K562 (cell line): ENCODE measurements around the gene CCDC136. TPM values are rescaled to one million over a fixed set of nuclear protein-coding genes. Genes with fewer than 3 reads are reported as not detected.

Source experiments
- ARHGAP35 ChIP-seq: fragments of 450-650 bp; IDR thresholded peaks from 2 replicates; pipeline ENCODE4 v1.6.1; 2018; ENCODE audit not compliant: partially characterized antibody
- ERF ChIP-seq: fragments of 450-650 bp; formaldehyde crosslinking; IDR thresholded peaks from 2 replicates; pipeline ENCODE4 v1.4.0; 2020; ENCODE audit warnings: mild to moderate bottlenecking, mixed read lengths
- FOXA3 ChIP-seq, 2 experiments: fragments of 450-650 bp in 1 of 2; sonication (generic) in 1 of 2; formaldehyde crosslinking; IDR thresholded peaks in 1 of 2; conservative IDR thresholded peaks in 1 of 2; 2 replicates each; pipeline versions ENCODE4 v1.4.0 to v1.8.0; 2020 to 2022; ENCODE audit warnings: mild to moderate bottlenecking in 2 of 2, missing genetic modification reagents in 1 of 2
- HDAC6 ChIP-seq: IDR thresholded peaks from 2 replicates; pipeline ENCODE4 v1.6.1; 2012; ENCODE audit warnings: low read depth, mild to moderate bottlenecking, control low read depth, inconsistent platforms, low read length, moderate library complexity
- HMGXB4 ChIP-seq: sonication (generic); formaldehyde crosslinking; IDR thresholded peaks from 2 replicates; pipeline ENCODE4 v1.8.1; 2023; ENCODE audit warnings: mild to moderate bottlenecking, missing genetic modification reagents
- SUPT5H ChIP-seq: fragments of 450-650 bp; IDR thresholded peaks from 2 replicates; pipeline ENCODE4 v1.6.1; 2016
- TARDBP ChIP-seq: fragments of 450-650 bp; IDR thresholded peaks from 2 replicates; pipeline ENCODE4 v1.6.1; 2016
- YY1 ChIP-seq, 3 experiments: IDR thresholded peaks; 2 replicates each; pipeline ENCODE4 v1.6.1; 2011; ENCODE audit warnings: low read length in 2 of 3, mild to moderate bottlenecking in 2 of 3, moderate library complexity in 2 of 3, borderline replicate concordance in 1 of 3, control low read depth in 1 of 3, low read depth in 1 of 3; ENCODE audit not compliant: insufficient read depth in 3 of 3, insufficient replicate concordance in 2 of 3, control insufficient read depth in 1 of 3, insufficient read length in 1 of 3; ENCODE audit errors: extremely low read depth in 1 of 3
- ZNF134 ChIP-seq: fragments of 250-450 bp; sonication (Bioruptor Pico); conservative IDR thresholded peaks from 2 replicates; pipeline ENCODE4 v1.4.0; 2020
- ZNF282 ChIP-seq: sonication (generic); formaldehyde crosslinking; IDR thresholded peaks from 2 replicates; pipeline ENCODE4 v1.8.1; 2023; ENCODE audit warnings: missing genetic modification reagents
- ZNF589 ChIP-seq: fragments of 200-800 bp; sonication (Bioruptor generic); IDR thresholded peaks from 2 replicates; pipeline ENCODE4 v1.6.1; 2016; ENCODE audit warnings: low read depth, missing genetic modification characterization, missing compliant biosample characterization
- ZNF696 ChIP-seq: fragments of 250-450 bp; sonication (Bioruptor Pico); conservative IDR thresholded peaks from 2 replicates; pipeline ENCODE4 v1.4.0; 2020; ENCODE audit warnings: mild to moderate bottlenecking, moderate library complexity
- ZSCAN32 ChIP-seq: fragments of 450-650 bp; formaldehyde crosslinking; IDR thresholded peaks from 2 replicates; pipeline ENCODE4 v1.4.0; 2020; ENCODE audit warnings: mild to moderate bottlenecking, moderate library complexity
- polyA plus RNA-seq, 8 experiments: library from polyadenylated mRNA; depleted of rRNA in 4 of 8; stranded (reverse) in 5 of 8; unstranded in 3 of 8; fragments of >200 nt; fragmentation: Nextera tagmentation in 2 of 8; fragmentation: Illumina TruSeq in 1 of 8; extraction: Ambion mirVana in 2 of 8; extraction: Trizol in 1 of 8; gene quantifications; 2 replicates each; pipeline versions ENCODE4 v1.2.1 to v1.2.3, GENCODE V29; 2011 to 2014; ENCODE audit warnings: inconsistent platforms in 1 of 8, missing spikeins in 1 of 8
- total RNA-seq, 7 experiments: library from RNA; depleted of rRNA in 6 of 7; stranded (reverse); fragments of >200 nt in 6 of 7; fragmentation: Illumina TruSeq in 2 of 7; extraction: Trizol in 2 of 7; gene quantifications; 2 replicates each; pipeline versions ENCODE4 v1.2.1 to v1.2.3, GENCODE V29; 2011 to 2021; ENCODE audit warnings: low replicate concordance in 1 of 7
- TF ChIP-seq, protein P1 (sequence below): fragments of 200-800 bp; sonication (Bioruptor generic); IDR thresholded peaks from 2 replicates; pipeline ENCODE4 v1.6.1; 2017; ENCODE audit warnings: missing genetic modification characterization, missing compliant biosample characterization
- TF ChIP-seq, protein P2 (sequence below): fragments of 450-650 bp; IDR thresholded peaks from 2 replicates; pipeline ENCODE4 v1.6.1; 2016; ENCODE audit warnings: missing biosample characterization, missing genetic modification characterization
- TF ChIP-seq, protein P3 (sequence below): IDR thresholded peaks from 2 replicates; pipeline ENCODE4 v1.6.1; 2011; ENCODE audit not compliant: insufficient read length; ENCODE audit errors: extremely low read depth
- TF ChIP-seq, protein P4 (sequence below): sonication (generic); formaldehyde crosslinking; IDR thresholded peaks from 2 replicates; pipeline ENCODE4 v1.8.1; 2023; ENCODE audit warnings: mild to moderate bottlenecking, missing genetic modification reagents, moderate library complexity
- TF ChIP-seq, protein P5 (sequence below): fragments of 450-650 bp; IDR thresholded peaks from 2 replicates; pipeline ENCODE4 v1.6.1; 2014; ENCODE audit warnings: low read depth, mild to moderate bottlenecking, moderate library complexity, borderline replicate concordance

CCDC136 gene
- total and polyA plus RNA-seq, 9 of the 15 experiments (the other 6 are each of a cell fraction or from before 2014, with no cell fraction given), result 2.4 to 40.8 (median 26.5) TPM

DNA sequence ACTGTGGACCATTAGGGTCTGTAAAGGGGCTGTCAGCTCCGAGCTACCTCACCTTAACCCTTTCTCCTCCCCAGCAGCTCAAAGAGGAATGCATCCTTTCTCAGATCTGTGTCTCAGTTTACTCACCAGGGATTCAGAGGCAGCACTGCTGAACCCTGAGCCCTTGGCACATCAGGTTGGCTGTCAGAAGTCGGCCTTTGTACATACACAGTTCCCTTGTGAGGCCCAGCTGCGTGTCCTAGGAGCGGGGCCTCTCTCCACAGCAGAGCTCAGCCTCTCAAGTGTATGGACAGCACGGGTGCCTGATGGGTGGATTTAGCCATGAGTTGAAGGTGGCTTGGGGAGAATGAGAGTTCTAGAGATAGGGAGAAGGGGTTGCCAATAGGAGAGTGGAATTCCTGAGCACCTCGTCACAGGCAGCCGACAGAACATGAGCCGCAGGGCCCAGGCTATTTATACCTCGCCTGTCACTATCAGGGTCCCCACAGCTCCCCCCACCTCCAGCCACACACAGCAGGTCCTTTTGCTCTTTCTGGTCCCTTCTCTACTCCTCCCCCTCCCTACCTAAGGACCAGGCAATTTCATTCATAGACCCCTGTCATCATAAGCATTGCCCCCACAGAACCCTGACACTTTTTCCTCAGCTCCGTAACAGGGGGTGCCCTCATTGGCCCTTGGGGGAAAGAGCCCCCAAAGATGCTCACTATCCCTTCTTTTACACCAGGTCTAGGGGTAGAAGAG, 36.4 kb downstream of the CCDC136 start (continued):
- TF ChIP-seq HDAC6 (no peak), ZNF589 (CRISPR knock-in tag) (0 out of 2 replicates have a peak, but pooled peaks have one; percentile 7), ZSCAN32 (CRISPR knock-in tag) (no peak), SUPT5H (0 out of 2 replicates have a peak, but pooled peaks have one; percentile 24), ZNF282 (CRISPR knock-in tag) (no peak), TARDBP (no peak), FOXA3 (CRISPR knock-in tag; conservative IDR thresholded peaks at IDR 0.05 in 1 of 2, IDR thresholded peaks at IDR 0.05 in 1 of 2) (no peak; a peak in 1 of 4 replicates), YY1 (IDR thresholded peaks at IDR 0.05; ENCODE audit: borderline replicate concordance in 1 of 3, control insufficient read depth in 1 of 3, extremely low read depth in 1 of 3, insufficient read depth in 3 of 3, insufficient read length in 1 of 3, insufficient replicate concordance in 2 of 3, low read depth in 1 of 3, low read length in 2 of 3) (no peak), ARHGAP35 (no peak), HMGXB4 (CRISPR knock-in tag) (0 out of 2 replicates have a peak, but pooled peaks have one; percentile 13), ZNF134 (CRISPR knock-in tag) (no peak), ZNF696 (CRISPR knock-in tag) (no peak), ERF (CRISPR knock-in tag) (no peak)
- TF ChIP-seq, protein P1, sequence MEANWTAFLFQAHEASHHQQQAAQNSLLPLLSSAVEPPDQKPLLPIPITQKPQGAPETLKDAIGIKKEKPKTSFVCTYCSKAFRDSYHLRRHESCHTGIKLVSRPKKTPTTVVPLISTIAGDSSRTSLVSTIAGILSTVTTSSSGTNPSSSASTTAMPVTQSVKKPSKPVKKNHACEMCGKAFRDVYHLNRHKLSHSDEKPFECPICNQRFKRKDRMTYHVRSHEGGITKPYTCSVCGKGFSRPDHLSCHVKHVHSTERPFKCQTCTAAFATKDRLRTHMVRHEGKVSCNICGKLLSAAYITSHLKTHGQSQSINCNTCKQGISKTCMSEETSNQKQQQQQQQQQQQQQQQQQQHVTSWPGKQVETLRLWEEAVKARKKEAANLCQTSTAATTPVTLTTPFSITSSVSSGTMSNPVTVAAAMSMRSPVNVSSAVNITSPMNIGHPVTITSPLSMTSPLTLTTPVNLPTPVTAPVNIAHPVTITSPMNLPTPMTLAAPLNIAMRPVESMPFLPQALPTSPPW, result no peak; the same call in 1 of the 2 replicates
- TF ChIP-seq, protein P2, sequence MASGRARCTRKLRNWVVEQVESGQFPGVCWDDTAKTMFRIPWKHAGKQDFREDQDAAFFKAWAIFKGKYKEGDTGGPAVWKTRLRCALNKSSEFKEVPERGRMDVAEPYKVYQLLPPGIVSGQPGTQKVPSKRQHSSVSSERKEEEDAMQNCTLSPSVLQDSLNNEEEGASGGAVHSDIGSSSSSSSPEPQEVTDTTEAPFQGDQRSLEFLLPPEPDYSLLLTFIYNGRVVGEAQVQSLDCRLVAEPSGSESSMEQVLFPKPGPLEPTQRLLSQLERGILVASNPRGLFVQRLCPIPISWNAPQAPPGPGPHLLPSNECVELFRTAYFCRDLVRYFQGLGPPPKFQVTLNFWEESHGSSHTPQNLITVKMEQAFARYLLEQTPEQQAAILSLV (tag), result 0 out of 2 replicates have a peak, but pooled peaks have one; percentile 4
- TF ChIP-seq, protein P3, sequence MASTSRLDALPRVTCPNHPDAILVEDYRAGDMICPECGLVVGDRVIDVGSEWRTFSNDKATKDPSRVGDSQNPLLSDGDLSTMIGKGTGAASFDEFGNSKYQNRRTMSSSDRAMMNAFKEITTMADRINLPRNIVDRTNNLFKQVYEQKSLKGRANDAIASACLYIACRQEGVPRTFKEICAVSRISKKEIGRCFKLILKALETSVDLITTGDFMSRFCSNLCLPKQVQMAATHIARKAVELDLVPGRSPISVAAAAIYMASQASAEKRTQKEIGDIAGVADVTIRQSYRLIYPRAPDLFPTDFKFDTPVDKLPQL, result no peak
- TF ChIP-seq, protein P4, sequence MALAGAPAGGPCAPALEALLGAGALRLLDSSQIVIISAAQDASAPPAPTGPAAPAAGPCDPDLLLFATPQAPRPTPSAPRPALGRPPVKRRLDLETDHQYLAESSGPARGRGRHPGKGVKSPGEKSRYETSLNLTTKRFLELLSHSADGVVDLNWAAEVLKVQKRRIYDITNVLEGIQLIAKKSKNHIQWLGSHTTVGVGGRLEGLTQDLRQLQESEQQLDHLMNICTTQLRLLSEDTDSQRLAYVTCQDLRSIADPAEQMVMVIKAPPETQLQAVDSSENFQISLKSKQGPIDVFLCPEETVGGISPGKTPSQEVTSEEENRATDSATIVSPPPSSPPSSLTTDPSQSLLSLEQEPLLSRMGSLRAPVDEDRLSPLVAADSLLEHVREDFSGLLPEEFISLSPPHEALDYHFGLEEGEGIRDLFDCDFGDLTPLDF, result no peak
- TF ChIP-seq, protein P5, sequence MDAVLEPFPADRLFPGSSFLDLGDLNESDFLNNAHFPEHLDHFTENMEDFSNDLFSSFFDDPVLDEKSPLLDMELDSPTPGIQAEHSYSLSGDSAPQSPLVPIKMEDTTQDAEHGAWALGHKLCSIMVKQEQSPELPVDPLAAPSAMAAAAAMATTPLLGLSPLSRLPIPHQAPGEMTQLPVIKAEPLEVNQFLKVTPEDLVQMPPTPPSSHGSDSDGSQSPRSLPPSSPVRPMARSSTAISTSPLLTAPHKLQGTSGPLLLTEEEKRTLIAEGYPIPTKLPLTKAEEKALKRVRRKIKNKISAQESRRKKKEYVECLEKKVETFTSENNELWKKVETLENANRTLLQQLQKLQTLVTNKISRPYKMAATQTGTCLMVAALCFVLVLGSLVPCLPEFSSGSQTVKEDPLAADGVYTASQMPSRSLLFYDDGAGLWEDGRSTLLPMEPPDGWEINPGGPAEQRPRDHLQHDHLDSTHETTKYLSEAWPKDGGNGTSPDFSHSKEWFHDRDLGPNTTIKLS, result no peak
